SK-N-SH (cell line): ENCODE results near the gene PHF21B. TPM values are rescaled to one million over a fixed set of nuclear protein-coding genes. Genes with fewer than 3 reads are reported as not detected.

Experiments used
- CTCF ChIA-PET: fragments of 300-600, 350-600 bp; formaldehyde crosslinking; extraction: SDS; loops from one replicate; lab custom pipeline; 2021; lab: Yijun Ruan, JAX
- POLR2A ChIA-PET: fragments of 350-600 bp; sonication (Branson Sonifier 250); formaldehyde crosslinking; extraction: SDS; loops from one replicate; lab custom pipeline; 2020; ENCODE audit warnings: antibody characterized with exemption, inconsistent platforms; lab: Yijun Ruan, JAX
- DNase-seq: peaks from one replicate; pipeline ENCODE4 v3.0.0; 2012
- H2AFZ ChIP-seq: fragments of 200-600 bp; sonication (generic); 2 replicates; pipeline ENCODE4 v1.8.1; 2016; ENCODE audit warnings: antibody characterized with exemption, mild to moderate bottlenecking, low read depth
- H3F3A ChIP-seq: fragments of 200-600 bp; sonication (generic); replicated peaks from 2 replicates; pipeline ENCODE3; 2016; ENCODE audit warnings: antibody characterized with exemption, mild to moderate bottlenecking; ENCODE audit not compliant: insufficient read depth
- H3K27ac ChIP-seq, 2 experiments: fragments of 200-500 bp in 1 of 2; fragments of 200-600 bp in 1 of 2; sonication (Bioruptor generic) in 1 of 2; sonication (generic), shearing (Covaris generic) in 1 of 2; 2 replicates each; pipeline versions ENCODE4 v1.5.1 to v1.6.1; 2014 to 2016; ENCODE audit warnings: low read depth in 2 of 2, inconsistent platforms in 1 of 2, low read length in 1 of 2, mild to moderate bottlenecking in 1 of 2, mixed read lengths in 1 of 2
- H3K27me3 ChIP-seq: fragments of 200-600 bp; sonication (generic), shearing (Covaris generic); 2 replicates; pipeline ENCODE4 v1.6.1; 2016; ENCODE audit warnings: mixed run types; ENCODE audit not compliant: insufficient read depth
- H3K36me3 ChIP-seq, 2 experiments: fragments of 200-500 bp in 1 of 2; fragments of 200-600 bp in 1 of 2; sonication (Bioruptor generic) in 1 of 2; sonication (generic) in 1 of 2; replicated peaks in 1 of 2; 2 replicates each; pipeline versions ENCODE3 to v1.5.1; 2014 to 2016; ENCODE audit warnings: low read length in 1 of 2, mild to moderate bottlenecking in 1 of 2; ENCODE audit not compliant: insufficient read depth in 2 of 2, control insufficient read depth in 1 of 2
- H3K4me1 ChIP-seq, 2 experiments: fragments of 200-500 bp in 1 of 2; fragments of 200-600 bp in 1 of 2; sonication (Bioruptor generic) in 1 of 2; sonication (generic), shearing (Covaris generic) in 1 of 2; 2 replicates each; pipeline versions ENCODE4 v1.5.1 to v1.6.1; 2014 to 2016; ENCODE audit warnings: low read depth in 1 of 2, low read length in 1 of 2, mixed run types in 1 of 2; ENCODE audit not compliant: insufficient read depth in 2 of 2, control insufficient read depth in 1 of 2
- H3K4me2 ChIP-seq: fragments of 200-600 bp; sonication (generic), shearing (Covaris generic); 2 replicates; pipeline ENCODE4 v1.6.1; 2017; ENCODE audit warnings: mixed run types
- H3K4me3 ChIP-seq, 2 experiments: fragments of 200-500 bp in 1 of 2; fragments of 200-600 bp in 1 of 2; sonication (Bioruptor generic) in 1 of 2; sonication (generic), shearing (Covaris generic) in 1 of 2; 2 replicates each; pipeline versions ENCODE4 v1.5.1 to v1.8.1; 2014 to 2016; ENCODE audit warnings: low read depth in 2 of 2, inconsistent platforms in 1 of 2, low read length in 1 of 2, mild to moderate bottlenecking in 1 of 2, mixed read lengths in 1 of 2, moderate library complexity in 1 of 2
- H3K79me2 ChIP-seq: fragments of 200-600 bp; sonication (generic); 2 replicates; pipeline ENCODE4 v1.8.1; 2017; ENCODE audit warnings: mild to moderate bottlenecking; ENCODE audit not compliant: insufficient read depth
- H3K9ac ChIP-seq: fragments of 200-600 bp; sonication (generic); 2 replicates; pipeline ENCODE4 v1.6.1; 2017; ENCODE audit warnings: mixed run types
- H3K9me2 ChIP-seq: fragments of 200-600 bp; sonication (generic); 2 replicates; pipeline ENCODE4 v1.6.1; 2017; ENCODE audit warnings: mixed run types
- H3K9me3 ChIP-seq: fragments of 200-600 bp; sonication (generic); 2 replicates; pipeline ENCODE4 v1.6.1; 2017; ENCODE audit warnings: mixed run types, mild to moderate bottlenecking, moderate library complexity
- H4K20me1 ChIP-seq: fragments of 200-600 bp; sonication (generic); 2 replicates; pipeline ENCODE4 v1.6.1; 2017; ENCODE audit warnings: mild to moderate bottlenecking, mixed run types; ENCODE audit not compliant: insufficient read depth
- CTCF ChIP-seq: fragments of 200-600 bp; sonication (generic); IDR thresholded peaks from 2 replicates; pipeline ENCODE4 v1.6.1; 2017; ENCODE audit warnings: antibody characterized with exemption, mild to moderate bottlenecking, moderate library complexity
- ELF1 ChIP-seq: IDR thresholded peaks from 2 replicates; pipeline ENCODE4 v1.4.0; 2012
- EP300 ChIP-seq, 2 experiments: IDR thresholded peaks; 2 replicates each; pipeline versions ENCODE4 v1.4.0 to v1.6.1; 2012; ENCODE audit warnings: borderline replicate concordance in 1 of 2, low read depth in 1 of 2, low read length in 1 of 2
- EZH2phosphoT487 ChIP-seq: fragments of 200-600 bp; sonication (generic); IDR thresholded peaks from 2 replicates; pipeline ENCODE4 v1.6.1; 2017; ENCODE audit warnings: low read depth, mixed run types, mild to moderate bottlenecking, antibody characterized with exemption, moderate library complexity, borderline replicate concordance
- FOXJ3 ChIP-seq: sonication (generic); formaldehyde crosslinking; IDR thresholded peaks from 2 replicates; pipeline ENCODE4 v1.5.1; 2020; ENCODE audit warnings: mild to moderate bottlenecking, missing genetic modification reagents
- FOXM1 ChIP-seq: IDR thresholded peaks from 2 replicates; pipeline ENCODE4 v1.4.0; 2012; ENCODE audit warnings: low read depth, mild to moderate bottlenecking
- GATA2 ChIP-seq: sonication (generic); formaldehyde crosslinking; IDR thresholded peaks from 2 replicates; pipeline ENCODE4 v1.5.0; 2020; ENCODE audit warnings: mild to moderate bottlenecking, missing genetic modification reagents
- MXI1 ChIP-seq: IDR thresholded peaks from 2 replicates; pipeline ENCODE4 v1.6.1; 2012; ENCODE audit warnings: mild to moderate bottlenecking, low read depth, low read length, improper control_type of control experiment
- NFIC ChIP-seq: IDR thresholded peaks from 2 replicates; pipeline ENCODE4 v1.4.0; 2012; ENCODE audit warnings: borderline replicate concordance
- PBX3 ChIP-seq: IDR thresholded peaks from 2 replicates; pipeline ENCODE4; 2012
- POLR2AphosphoS5 ChIP-seq: IDR thresholded peaks from 2 replicates; pipeline ENCODE4 v1.6.1; 2012; ENCODE audit warnings: low read depth, low read length
- RCOR1 ChIP-seq: fragments of 150-350 bp; IDR thresholded peaks from 2 replicates; pipeline ENCODE4 v1.6.1; 2017; ENCODE audit warnings: antibody characterized with exemption, low read length
- REST ChIP-seq: IDR thresholded peaks from 2 replicates; pipeline ENCODE4 v1.6.1; 2012; ENCODE audit warnings: mild to moderate bottlenecking, low read depth, low read length, moderate library complexity
- RFX5 ChIP-seq: IDR thresholded peaks from 2 replicates; pipeline ENCODE4 v1.6.1; 2012; ENCODE audit warnings: mild to moderate bottlenecking, improper control_type of control experiment, low read length
- SIN3A ChIP-seq: IDR thresholded peaks from 2 replicates; pipeline ENCODE4 v1.6.1; 2012; ENCODE audit warnings: low read depth, mild to moderate bottlenecking, low read length, moderate library complexity, borderline replicate concordance
- TAF1 ChIP-seq: IDR thresholded peaks from 2 replicates; pipeline ENCODE4 v1.6.1; 2012; ENCODE audit warnings: low read depth, mild to moderate bottlenecking, low read length, moderate library complexity, borderline replicate concordance
- TEAD4 ChIP-seq: IDR thresholded peaks from 2 replicates; pipeline ENCODE4 v1.4.0; 2012; ENCODE audit warnings: mild to moderate bottlenecking, borderline replicate concordance; ENCODE audit not compliant: insufficient read depth
- USF2 ChIP-seq: fragments of 150-350 bp; IDR thresholded peaks from 2 replicates; pipeline ENCODE4 v1.6.1; 2017; ENCODE audit warnings: antibody characterized with exemption, low read length, low read depth, borderline replicate concordance
- WGBS: methylation state at CpG from one replicate; pipeline ENCODE4 v1.1.6; 2017; ENCODE audit warnings: low lambda C conversion rate; 5-methylcytosine and 5-hydroxymethylcytosine counted together
- polyA plus RNA-seq, 3 experiments: library from polyadenylated mRNA; depleted of rRNA; stranded (reverse); fragments of >200 nt; gene quantifications; 2 replicates each; pipeline ENCODE4 v1.2.3, GENCODE V29; 2012

The PHF21B gene
- polyA plus RNA-seq, 1 of the 3 experiments (the other 2 are of a cell fraction) = 0.76 TPM

- H3K27ac ChIP-seq = peak overlapping the region in 1 of 2 experiments; percentile 60; a peak in 2 of 4 replicates
- no peaks in the 10 kb centered on the region for H3K79me2 ChIP-seq
- no peaks in the 10 kb centered on the region; the same call in 1 of the 2 replicates for H3K27me3 ChIP-seq
- H2AFZ ChIP-seq = no peak overlapping the region
- H3K9me3 ChIP-seq = no peaks in the 10 kb centered on the region
- ChIA-PET CTCF (interaction anchor here (1.0 to 1.3 kb wide), 3 partner anchors 8 to 187 kb away, joined by 3 read pairs; no protein-coding TSS in a partner anchor), POLR2A (interaction anchor here (2.0 kb wide), 1 partner anchor 14 kb away, joined by 4 read pairs; no protein-coding TSS in a partner anchor)
- no peaks in the 10 kb centered on the region for H4K20me1 ChIP-seq
- WGBS = 20% methylated on average over 7 of the region's 7 CpGs
- no peaks in the 10 kb centered on the region for H3K9me2 ChIP-seq
- peak; percentile 76 for DNase-seq
- no peak overlapping the region for H3K9ac ChIP-seq
- H3K36me3 ChIP-seq = no peaks in the 10 kb centered on the region
- H3K4me2 ChIP-seq = no peak overlapping the region
- no peaks in the 10 kb centered on the region for H3F3A ChIP-seq
- peaks cover 0 to 29% of the 10 kb centered on the region in 2 experiments; a peak in 1 of 4 replicates for H3K4me1 ChIP-seq
- H3K4me3 ChIP-seq = no peak overlapping the region
- no peak for TF ChIP-seq MXI1
- no peak for TF ChIP-seq FOXJ3 (CRISPR knock-in tag)
Measured at GRCh38 chr22:44995105-44995514, 14.7 kb downstream of the PHF21B start.

- Histone ChIP-seq H3K4me3 (no peak overlapping the region), H3K27me3 (no peaks in the 10 kb centered on the region; the same call in 1 of the 2 replicates)
- POLR2A ChIA-PET = interaction anchor here (2.0 kb wide), 1 partner anchor 14 kb away, joined by 4 read pairs; no protein-coding TSS in a partner anchor
- TF ChIP-seq ELF1 (no peak), EP300 (IDR thresholded peaks at IDR 0.05; ENCODE audit: borderline replicate concordance in 1 of 2, low read depth in 1 of 2, low read length in 1 of 2) (no peak), GATA2 (no peak), CTCF (no peak), RFX5 (no peak), SIN3A (no peak), TAF1 (no peak), MXI1 (no peak), USF2 (no peak), NFIC (no peak), EZH2phosphoT487 (no peak), REST (no peak), RCOR1 (no peak), PBX3 (no peak), POLR2AphosphoS5 (no peak), TEAD4 (no peak), FOXM1 (no peak), FOXJ3 (CRISPR knock-in tag) (no peak)
Measured at GRCh38 chr22:44994399-44995104, 15.3 kb downstream of the PHF21B start.

More at GRCh38 chr22:44994399-44995104, 15.3 kb downstream of the PHF21B start:
- H3K9me3 ChIP-seq = no peaks in the 10 kb centered on the region
- no peak overlapping the region for H2AFZ ChIP-seq
- H3K9me2 ChIP-seq = no peaks in the 10 kb centered on the region
- DNase-seq = peak; percentile 75
- no peak overlapping the region for H3K4me2 ChIP-seq
- WGBS = 68% methylated on average over 12 of the region's 19 CpGs
- no peak overlapping the region for H3K9ac ChIP-seq
- CTCF ChIA-PET = interaction anchor here (1.0 to 1.3 kb wide), 3 partner anchors 9 to 186 kb away, joined by 3 read pairs; no protein-coding TSS in a partner anchor
- H3F3A ChIP-seq = no peaks in the 10 kb centered on the region
- peak overlapping the region in 1 of 2 experiments; percentile 60; a peak in 2 of 4 replicates for H3K27ac ChIP-seq
- H3K79me2 ChIP-seq = no peaks in the 10 kb centered on the region
- H4K20me1 ChIP-seq = no peaks in the 10 kb centered on the region
- H3K36me3 ChIP-seq = no peaks in the 10 kb centered on the region
- H3K4me1 ChIP-seq = peaks cover 0 to 29% of the 10 kb centered on the region in 2 experiments; a peak in 1 of 4 replicates
